Endodermal cell (in vitro differentiated cells): ENCODE results near the gene AGRN. TPM values are rescaled to one million over a fixed set of nuclear protein-coding genes. Genes with fewer than 3 reads are reported as not detected.

Experiments
- DNase-seq: peaks from one replicate; pipeline ENCODE4 v3.0.0-alpha.2; 2017
- H3K27ac ChIP-seq: 2 replicates; pipeline ENCODE4 v1.5.1; 2013; ENCODE audit warnings: mild to moderate bottlenecking, low read depth, low read length, moderate library complexity
- H3K27me3 ChIP-seq: 2 replicates; pipeline ENCODE4 v1.6.1; 2013; ENCODE audit warnings: mild to moderate bottlenecking, low read length, moderate library complexity; ENCODE audit not compliant: insufficient read depth, control insufficient read depth, poor library complexity, severe bottlenecking
- H3K36me3 ChIP-seq: 2 replicates; pipeline ENCODE4 v1.7.0; 2013; ENCODE audit warnings: mild to moderate bottlenecking, low read length, moderate library complexity; ENCODE audit not compliant: control insufficient read depth, insufficient read depth
- H3K4me1 ChIP-seq: one replicate; pipeline ENCODE4 v1.7.0; 2013; ENCODE audit warnings: low read length; ENCODE audit not compliant: control insufficient read depth, insufficient read depth
- H3K4me3 ChIP-seq: 2 replicates; pipeline ENCODE4 v1.5.1; 2013; ENCODE audit warnings: mild to moderate bottlenecking, low read length, moderate library complexity
- H3K9ac ChIP-seq: 2 replicates; pipeline ENCODE4 v1.6.1; 2013; ENCODE audit warnings: mild to moderate bottlenecking, low read length, moderate library complexity; ENCODE audit not compliant: poor library complexity, severe bottlenecking; ENCODE audit errors: extremely low read depth
- H3K9me3 ChIP-seq: 2 replicates; pipeline ENCODE4 v1.6.1; 2013; ENCODE audit warnings: mild to moderate bottlenecking, low read length, moderate library complexity; ENCODE audit not compliant: control insufficient read depth
- H3K27ac Mint-ChIP-seq: 2 replicates; pipeline ENCODE4 v1.8.0; 2020; ENCODE audit warnings: mixed read lengths
- H3K27me3 Mint-ChIP-seq: 2 replicates; pipeline ENCODE4 v1.8.0; 2021; ENCODE audit warnings: mild to moderate bottlenecking, mixed read lengths; ENCODE audit not compliant: insufficient read depth
- H3K36me3 Mint-ChIP-seq: 2 replicates; pipeline ENCODE4 v1.8.0; 2020; ENCODE audit warnings: low read depth, mixed read lengths
- H3K4me1 Mint-ChIP-seq: 2 replicates; pipeline ENCODE4 v1.8.0; 2020; ENCODE audit warnings: mixed read lengths
- H3K4me3 Mint-ChIP-seq: 2 replicates; pipeline ENCODE4 v1.8.0; 2020; ENCODE audit warnings: mild to moderate bottlenecking, moderate library complexity, mixed read lengths
- H3K9me3 Mint-ChIP-seq: 2 replicates; pipeline ENCODE4 v1.8.0; 2020; ENCODE audit warnings: mild to moderate bottlenecking, mixed read lengths
- CTCF ChIP-seq: fragments of 200-600 bp; sonication (generic); conservative IDR thresholded peaks from 2 replicates; pipeline ENCODE4 v1.5.0; 2021; ENCODE audit warnings: antibody characterized with exemption, mild to moderate bottlenecking
- WGBS, 2 experiments: methylation state at CpG; one replicate each; pipeline versions ENCODE4 v1.1.5 to v1.1.7; 2013; ENCODE audit warnings: missing lambda C conversion rate in 2 of 2, mixed read lengths in 1 of 2; ENCODE audit not compliant: insufficient coverage in 1 of 2, insufficient read length in 1 of 2; 5-methylcytosine and 5-hydroxymethylcytosine counted together
- total RNA-seq, 2 donors: library from RNA; stranded (reverse); fragmentation: NEBNext Ultra II Directional in 1 of 2; extraction: Animal tissue kit (Norgen Biotek cat#: 25700) in 1 of 2; gene quantifications; 2 replicates in 1 of 2; 3 replicates in 1 of 2; pipeline ENCODE4 v1.2.1, GENCODE V29; 2021

The AGRN gene
- total RNA-seq, 2 donors from 2014 or later: 269 to 288 TPM

DNA sequence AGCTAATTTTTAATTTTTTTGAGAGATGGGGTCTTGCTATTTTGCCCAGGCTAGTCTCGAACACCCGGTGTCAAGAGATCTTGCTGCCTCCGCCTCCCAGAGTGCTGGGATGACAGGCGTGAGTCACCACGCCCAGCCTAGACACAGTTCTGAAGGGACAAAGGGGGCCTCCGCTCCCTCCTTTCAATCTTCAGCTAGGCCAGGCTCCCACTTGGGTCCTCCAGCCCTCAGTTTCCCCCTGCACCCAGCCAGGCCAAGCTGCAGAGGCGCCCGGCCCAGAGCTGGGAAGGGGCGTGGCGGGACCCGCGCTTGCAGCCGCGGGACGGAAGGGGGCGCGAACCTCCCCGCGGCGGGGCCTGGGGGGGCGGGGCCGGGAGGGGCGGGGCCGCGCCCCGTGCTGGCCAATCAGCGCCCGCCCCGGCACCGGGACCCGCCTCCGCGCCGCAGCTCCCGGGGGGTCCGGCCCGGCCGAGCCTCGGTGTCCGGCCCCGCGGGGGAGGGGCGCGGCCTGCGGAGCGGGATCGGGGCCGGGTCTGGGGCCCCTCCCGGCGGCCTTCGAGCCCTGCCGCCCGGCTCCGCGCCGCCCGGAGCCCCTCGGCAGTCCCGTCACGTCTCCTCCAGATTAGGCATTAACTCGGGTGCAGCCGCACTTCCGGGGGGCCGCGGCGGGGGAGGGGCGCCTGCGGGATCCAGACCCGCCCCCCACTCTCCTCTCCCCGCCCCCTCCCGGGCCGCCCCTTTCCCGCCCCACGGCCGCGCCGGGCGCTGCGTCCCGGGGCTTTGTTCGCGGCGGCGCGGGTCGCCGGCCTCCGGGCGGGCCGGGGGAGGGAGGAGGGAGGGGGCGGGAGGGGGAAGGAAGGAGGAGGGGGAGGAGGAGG lies 559 bp upstream of the AGRN start:
- H3K4me3 Mint-ChIP-seq: peak overlapping the region; percentile 26
- no peak overlapping the region for H3K27ac Mint-ChIP-seq
- TF ChIP-seq CTCF: peak; percentile 60
- H3K27me3 Mint-ChIP-seq: peaks cover 19% of the 10 kb centered on the region
- Histone ChIP-seq H3K36me3 (peaks cover 20% of the 10 kb centered on the region), H3K4me1 (peaks cover 11% of the 10 kb centered on the region), H3K9ac (no peak overlapping the region), H3K4me3 (no peak overlapping the region), H3K9me3 (no peaks in the 10 kb centered on the region), H3K27ac (peak overlapping the region; percentile 95), H3K27me3 (no peaks in the 10 kb centered on the region)
- H3K4me1 Mint-ChIP-seq: peaks cover 8% of the 10 kb centered on the region
- WGBS, 2 experiments: 7 to 90% methylated on average over 3 to 68 of the region's 91 CpGs
- no peaks in the 10 kb centered on the region for H3K9me3 Mint-ChIP-seq
- H3K36me3 Mint-ChIP-seq: peaks cover 16% of the 10 kb centered on the region
- peak; percentile 92 for DNase-seq

DNA sequence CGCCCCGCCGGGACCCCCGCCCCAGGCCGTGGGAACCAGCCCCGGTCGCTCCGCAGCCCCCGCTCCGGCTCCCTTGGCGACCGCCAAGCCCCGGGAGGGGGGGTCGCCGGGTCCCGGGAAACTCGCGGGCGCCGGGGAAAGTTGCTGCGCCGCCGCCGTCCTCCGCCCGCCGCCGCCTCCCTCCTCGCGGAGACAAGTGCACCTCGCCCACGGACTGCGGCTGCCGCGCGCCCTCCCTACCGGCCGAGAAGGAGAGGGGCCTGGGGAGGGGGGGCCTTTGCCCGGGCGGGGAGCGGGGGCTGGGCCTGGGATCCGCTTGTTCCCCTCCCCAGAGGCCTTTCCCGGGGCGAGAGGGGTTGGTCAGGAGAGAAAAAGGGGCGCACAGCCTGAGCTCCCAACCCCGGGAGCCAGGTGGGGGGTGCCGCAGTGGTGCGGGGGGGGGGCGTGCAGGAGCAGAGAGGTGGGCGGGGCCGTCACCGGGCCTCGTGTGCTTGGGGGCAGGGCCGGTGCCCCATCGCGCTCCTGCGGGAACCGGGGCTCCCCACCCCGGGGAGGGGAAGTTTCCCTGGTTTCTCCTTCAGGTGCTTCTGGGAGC lies 592 bp downstream of the AGRN start:
- Mint-ChIP-seq H3K9me3 (no peaks in the 10 kb centered on the region), H3K4me1 (peaks cover 10% of the 10 kb centered on the region), H3K36me3 (peaks cover 16% of the 10 kb centered on the region), H3K27ac (no peak overlapping the region), H3K4me3 (peak overlapping the region; percentile 59), H3K27me3 (peaks cover 17% of the 10 kb centered on the region)
- peaks cover 18% of the 10 kb centered on the region for H3K4me1 ChIP-seq
- peaks cover 21% of the 10 kb centered on the region for H3K36me3 ChIP-seq
- peak; percentile 70 for DNase-seq
- H3K9me3 ChIP-seq: no peaks in the 10 kb centered on the region
- H3K27me3 ChIP-seq: no peaks in the 10 kb centered on the region
- peak overlapping the region; percentile 80 for H3K4me3 ChIP-seq
- no peak for TF ChIP-seq CTCF
- peak overlapping the region; percentile 59 for H3K9ac ChIP-seq
- H3K27ac ChIP-seq: peak overlapping the region; percentile 53
- 0% methylated on average over 56 of the region's 59 CpGs; no CpG with 5 or more reads in 1 of the 2 experiments for WGBS, 2 experiments

DNA sequence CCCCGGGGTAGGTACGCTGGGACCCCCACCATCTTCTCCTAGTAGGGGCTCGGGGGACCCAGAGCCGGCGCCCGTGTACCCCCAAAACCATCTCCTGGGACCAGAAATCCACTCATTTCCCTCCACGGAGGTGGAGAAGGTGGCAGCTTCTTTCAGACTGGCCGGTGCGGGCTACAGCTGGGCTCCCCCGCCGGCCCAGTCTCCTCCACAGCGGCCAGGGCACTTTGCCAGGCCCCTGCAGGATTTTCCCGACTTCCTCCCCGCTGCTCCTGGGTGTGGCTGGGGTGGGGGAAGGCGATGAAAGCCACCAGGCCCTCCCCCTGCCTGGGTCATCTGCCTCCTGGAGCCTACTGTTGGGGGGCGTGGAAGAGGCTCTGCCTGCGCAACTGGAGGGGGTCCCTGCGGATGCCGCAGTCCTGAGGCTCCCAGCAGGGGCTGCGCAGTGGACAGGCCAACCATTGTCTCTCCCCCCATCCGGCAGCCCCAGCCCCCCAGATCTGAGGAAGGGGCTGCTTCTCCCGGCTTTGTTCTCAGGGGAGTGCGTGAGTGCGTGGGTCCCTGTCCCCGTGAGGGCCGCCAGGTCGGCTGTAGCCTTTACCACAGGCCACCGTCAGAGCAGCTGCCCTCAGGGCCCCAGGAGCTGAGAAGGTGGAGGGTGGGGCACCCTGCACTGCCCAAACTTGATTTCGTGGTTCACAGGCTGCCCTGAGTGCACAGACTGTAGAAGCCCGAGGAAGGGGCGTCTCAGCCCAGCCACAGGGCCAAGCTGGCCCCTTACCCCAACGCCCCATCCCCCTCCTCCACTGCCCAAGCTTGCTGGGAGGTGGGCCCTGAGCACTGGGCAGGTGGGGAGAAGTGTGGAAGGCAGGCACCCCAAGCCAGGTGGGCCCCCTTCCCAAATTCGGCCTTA lies 1.3 kb downstream of the AGRN start:
- H3K4me3 Mint-ChIP-seq: peak overlapping the region; percentile 59
- WGBS, 2 experiments: 20 to 33% methylated on average over 5 to 33 of the region's 33 CpGs
- Histone ChIP-seq H3K9ac (peak overlapping the region; percentile 53), H3K27me3 (no peaks in the 10 kb centered on the region), H3K4me1 (peaks cover 23% of the 10 kb centered on the region), H3K4me3 (peak overlapping the region; percentile 80), H3K36me3 (peaks cover 23% of the 10 kb centered on the region), H3K9me3 (no peaks in the 10 kb centered on the region), H3K27ac (no peak overlapping the region)
- no peak for TF ChIP-seq CTCF
- peak; percentile 70 for DNase-seq
- no peak overlapping the region for H3K27ac Mint-ChIP-seq
- peaks cover 17% of the 10 kb centered on the region for H3K27me3 Mint-ChIP-seq
- H3K9me3 Mint-ChIP-seq: no peaks in the 10 kb centered on the region
- H3K4me1 Mint-ChIP-seq: peaks cover 14% of the 10 kb centered on the region
- peaks cover 19% of the 10 kb centered on the region for H3K36me3 Mint-ChIP-seq
